PFSK-1 (cell line): Measurements from ENCODE around the gene ZFP62.

Experiments used
- POLR2AphosphoS5 ChIP-seq: IDR thresholded peaks from 2 replicates; pipeline ENCODE4 v1.6.1; 2012; ENCODE audit warnings: low read depth, mild to moderate bottlenecking, control low read depth, low read length, moderate library complexity
- SIN3A ChIP-seq: IDR thresholded peaks from 2 replicates; pipeline ENCODE4 v1.6.1; 2012; ENCODE audit warnings: mild to moderate bottlenecking, low read length, moderate library complexity, borderline replicate concordance; ENCODE audit not compliant: insufficient read depth

DNA sequence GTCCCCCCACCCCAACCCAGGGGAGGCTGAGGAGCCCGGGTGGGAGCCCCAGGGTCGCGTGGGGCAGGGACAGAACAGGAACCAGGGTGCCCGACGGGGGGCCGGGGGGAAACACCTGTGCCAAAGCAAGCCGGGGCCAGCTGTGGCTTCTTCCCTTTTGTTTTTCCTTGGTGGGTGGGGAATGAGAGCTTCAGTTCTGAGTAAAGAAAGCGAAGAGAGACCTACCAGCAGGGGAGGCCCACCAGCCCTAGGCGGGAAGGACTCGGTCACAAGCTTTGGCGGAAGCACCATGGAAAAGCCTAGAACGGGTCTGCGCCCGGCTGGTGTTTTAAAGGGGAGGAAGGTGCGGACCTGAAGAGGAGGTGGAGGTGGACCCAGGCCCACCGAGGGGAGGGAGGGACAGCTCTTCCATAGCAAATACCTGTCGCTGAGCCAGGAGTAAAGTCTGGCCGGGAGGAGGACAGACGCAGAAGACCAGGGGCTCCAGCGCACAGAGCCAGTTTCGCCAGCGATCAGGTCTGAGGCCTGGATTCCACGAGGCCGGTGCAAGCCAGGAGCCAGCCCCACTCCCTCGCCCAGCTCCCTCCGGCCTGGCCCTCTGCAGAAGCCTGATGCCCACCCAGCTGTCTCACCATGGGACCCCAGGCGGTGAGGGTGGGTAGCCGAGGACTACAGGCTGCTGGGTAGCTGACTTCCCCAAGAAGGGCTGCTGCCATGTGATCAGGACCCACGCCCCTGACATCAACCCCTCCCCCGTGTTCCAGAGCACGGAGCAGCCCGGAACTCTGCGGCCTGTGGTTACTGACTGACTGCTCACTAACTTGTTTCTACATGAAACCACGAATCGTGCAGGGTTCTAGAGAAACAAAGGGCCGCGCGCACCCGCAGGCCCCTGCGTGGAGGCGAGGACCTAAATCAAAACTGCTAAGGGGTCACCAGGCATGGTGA lies 57.6 kb downstream of the ZFP62 start:
- TF ChIP-seq SIN3A (no peak), POLR2AphosphoS5 (no peak)
